Esophagus squamous epithelium (tissue), 5 donors: Measurements from ENCODE around the gene KAZN. TPM values are rescaled to one million over a fixed set of nuclear protein-coding genes. Genes with fewer than 3 reads are reported as not detected.

Experiments
- DNase-seq: peaks from one replicate; lab custom pipeline; 2025; lab: John Stamatoyannopoulos, UW
- H3K27ac ChIP-seq, 4 donors: fragments of 200-600 bp; sonication (generic); one replicate each; pipeline ENCODE4 v1.5.1; 2016 to 2019; ENCODE audit warnings: mild to moderate bottlenecking in 1 of 4
- H3K27me3 ChIP-seq, 4 donors: fragments of 200-600 bp; sonication (generic); 1 replicate in 3 of 4; 2 replicates in 1 of 4; pipeline versions ENCODE4 v1.5.1 to v1.6.0; 2017 to 2021; ENCODE audit warnings: antibody characterized with exemption in 1 of 4
- H3K36me3 ChIP-seq, 3 donors: fragments of 200-600 bp; sonication (generic); one replicate each; pipeline ENCODE4 v1.5.1; 2016 to 2019
- H3K4me1 ChIP-seq, 3 donors: fragments of 200-600 bp; sonication (generic); one replicate each; pipeline ENCODE4 v1.5.1; 2017 to 2019
- H3K4me3 ChIP-seq, 4 donors: fragments of 200-600 bp; sonication (generic); 1 replicate in 3 of 4; 2 replicates in 1 of 4; pipeline ENCODE4 v1.5.1; 2016 to 2019; ENCODE audit warnings: mild to moderate bottlenecking in 2 of 4, moderate library complexity in 1 of 4
- H3K9me3 ChIP-seq, 3 donors: fragments of 200-600 bp; sonication (generic); one replicate each; pipeline ENCODE4 v1.5.1; 2016 to 2019
- CTCF ChIP-seq, 6 experiments: fragments of 450-650 bp in 4 of 6; fragments of 200-600 bp in 2 of 6; sonication (generic) in 2 of 6; IDR thresholded peaks; one replicate each; pipeline ENCODE4 v1.5.1; 2016 to 2019; ENCODE audit warnings: antibody characterized with exemption in 6 of 6, mild to moderate bottlenecking in 4 of 6, moderate library complexity in 4 of 6
- POLR2A ChIP-seq, 4 donors: fragments of 450-650 bp; IDR thresholded peaks; one replicate each; pipeline ENCODE4 v1.6.1; 2017; ENCODE audit warnings: antibody characterized with exemption in 4 of 4, mild to moderate bottlenecking in 4 of 4, moderate library complexity in 3 of 4
- WGBS, 2 donors: methylation state at CpG; one replicate each; pipeline ENCODE4 v1.1.5; 2018; 5-methylcytosine and 5-hydroxymethylcytosine counted together
- intact Hi-C: fragments of 100-400 bp; cut with DNase I; formaldehyde crosslinking; loops from one replicate; pipeline ENCODE4 v1.15.0; 2022
- total RNA-seq, 4 donors: library from RNA; depleted of rRNA; stranded (reverse); fragments of >200 nt; gene quantifications; one replicate each; pipeline ENCODE4 v1.1.0, GENCODE V29; 2016
- donor health status: DM: yes; HTN: yes; CAD: no.

KAZN gene
- total RNA-seq, 4 donors from 2014 or later: 25.0 to 54.5 (median 30.8) TPM

GRCh38 chr1:15100880-15101760, 502.6 kb downstream of the KAZN start:
- H3K4me3 ChIP-seq: no peak overlapping the region
- H3K27me3 ChIP-seq: peaks cover 0 to 28% (median 0%) of the 10 kb centered on the region in 4 donors
- no peaks in the 10 kb centered on the region for H3K36me3 ChIP-seq
- intact Hi-C loops: no loop called here
- no peak overlapping the region for H3K27ac ChIP-seq
- TF ChIP-seq CTCF (IDR thresholded peaks at IDR 0.05) (no peak), POLR2A (IDR thresholded peaks at IDR 0.05) (no peak)
- no peak for DNase-seq
- 47 to 55% methylated on average over 17 to 20 of the region's 21 CpGs for WGBS, 2 donors
- peaks cover 0 to 10% (median 4%) of the 10 kb centered on the region in 3 donors for H3K9me3 ChIP-seq
- H3K4me1 ChIP-seq: peaks cover 0 to 7% (median 0%) of the 10 kb centered on the region in 3 donors

- intact Hi-C loops: no loop called here
- Histone ChIP-seq H3K9me3 (peaks cover 0 to 10% (median 4%) of the 10 kb centered on the region in 3 donors), H3K27me3 (peaks cover 0 to 28% (median 0%) of the 10 kb centered on the region in 4 donors), H3K4me1 (peaks cover 0 to 7% (median 0%) of the 10 kb centered on the region in 3 donors), H3K27ac (no peak overlapping the region), H3K4me3 (no peak overlapping the region), H3K36me3 (no peaks in the 10 kb centered on the region)
- 66 to 70% methylated on average over 3 to 4 of the region's 4 CpGs for WGBS, 2 donors
- TF ChIP-seq POLR2A (IDR thresholded peaks at IDR 0.05): no peak
- TF ChIP-seq CTCF (IDR thresholded peaks at IDR 0.05): no peak
- no peak for DNase-seq
Observed at GRCh38 chr1:15101801-15102200, 503.3 kb downstream of the KAZN start.

- no peak for TF ChIP-seq POLR2A (IDR thresholded peaks at IDR 0.05)
- no peak for TF ChIP-seq CTCF (IDR thresholded peaks at IDR 0.05)
- 77% methylated on average over 4 of the region's 9 CpGs; no CpG with 5 or more reads in 1 of the 2 donors for WGBS, 2 donors
- intact Hi-C loops: no loop called here
Observed at GRCh38 chr1:15102646-15103045, 504.2 kb downstream of the KAZN start.

GRCh38 chr1:15103211-15103610, 504.7 kb downstream of the KAZN start:
- no peak for TF ChIP-seq CTCF (IDR thresholded peaks at IDR 0.05)
- no peak for TF ChIP-seq POLR2A (IDR thresholded peaks at IDR 0.05)
- peaks cover 0 to 10% (median 4%) of the 10 kb centered on the region in 3 donors for H3K9me3 ChIP-seq
- peaks cover 0 to 7% (median 0%) of the 10 kb centered on the region in 3 donors for H3K4me1 ChIP-seq
- H3K36me3 ChIP-seq: no peaks in the 10 kb centered on the region
- 91 to 93% methylated on average over 5 to 10 of the region's 17 CpGs for WGBS, 2 donors
- no peak overlapping the region for H3K4me3 ChIP-seq
- intact Hi-C loops: no loop called here
- no peak overlapping the region for H3K27ac ChIP-seq
- no peak for DNase-seq
- H3K27me3 ChIP-seq: peaks cover 0 to 33% (median 0%) of the 10 kb centered on the region in 4 donors

More at GRCh38 chr1:15102646-15103045, 504.2 kb downstream of the KAZN start:
- Histone ChIP-seq H3K4me3 (no peak overlapping the region), H3K4me1 (peaks cover 0 to 7% (median 0%) of the 10 kb centered on the region in 3 donors), H3K36me3 (no peaks in the 10 kb centered on the region), H3K27me3 (peaks cover 0 to 33% (median 0%) of the 10 kb centered on the region in 4 donors), H3K9me3 (peaks cover 0 to 10% (median 4%) of the 10 kb centered on the region in 3 donors), H3K27ac (no peak overlapping the region)
- no peak for DNase-seq

- H3K27me3 ChIP-seq: peaks cover 0 to 33% (median 0%) of the 10 kb centered on the region in 4 donors
- no peaks in the 10 kb centered on the region for H3K36me3 ChIP-seq
- H3K9me3 ChIP-seq: peaks cover 0 to 10% (median 4%) of the 10 kb centered on the region in 3 donors
- no peak for DNase-seq
- intact Hi-C loops: no loop called here
- H3K4me1 ChIP-seq: peaks cover 0 to 7% (median 0%) of the 10 kb centered on the region in 3 donors
- WGBS, 2 donors: 40 to 60% methylated on average over 1 of the region's 10 CpGs
- H3K27ac ChIP-seq: no peak overlapping the region
- TF ChIP-seq POLR2A (IDR thresholded peaks at IDR 0.05) (no peak), CTCF (IDR thresholded peaks at IDR 0.05) (no peak)
- no peak overlapping the region for H3K4me3 ChIP-seq
Observed at GRCh38 chr1:15103906-15104305, 505.4 kb downstream of the KAZN start.
